Measurements from ENCODE around the gene FTCDNL1.

Gene FTCDNL1

GRCh38 chr2:199797431-199798403 lies 53.3 kb downstream of the FTCDNL1 start:
- H3K27me3 ChIP-seq (ENCODE audit: insufficient read depth, low read depth, severe bottlenecking), result no peaks in the 10 kb centered on the region
- no peak for TF ChIP-seq CTCF (IDR thresholded peaks at IDR 0.05; ENCODE audit: low read depth, low read length)
- no peak for DNase-seq
- H3K4me3 ChIP-seq (ENCODE audit: low read depth, low read length), result no peak overlapping the region
- no peaks in the 10 kb centered on the region for H3K9me3 ChIP-seq (ENCODE audit: severe bottlenecking)
- H3K27ac ChIP-seq, result no peak overlapping the region
- H3K36me3 ChIP-seq, result no peaks in the 10 kb centered on the region

GRCh38 chr2:199792381-199792780 lies 58.6 kb downstream of the FTCDNL1 start:
- no peaks in the 10 kb centered on the region for H3K9me3 ChIP-seq (ENCODE audit: severe bottlenecking)
- DNase-seq, result no peak
- no peaks in the 10 kb centered on the region for H3K36me3 ChIP-seq
- no peak for TF ChIP-seq CTCF (IDR thresholded peaks at IDR 0.05; ENCODE audit: low read depth, low read length)
- H3K4me3 ChIP-seq (ENCODE audit: low read depth, low read length), result no peak overlapping the region
- H3K27me3 ChIP-seq (ENCODE audit: insufficient read depth, low read depth, severe bottlenecking), result no peaks in the 10 kb centered on the region
- H3K27ac ChIP-seq, result no peak overlapping the region

GRCh38 chr2:199791326-199791725 lies 59.7 kb downstream of the FTCDNL1 start:
- no peak overlapping the region for H3K27ac ChIP-seq
- H3K27me3 ChIP-seq (ENCODE audit: insufficient read depth, low read depth, severe bottlenecking), result no peaks in the 10 kb centered on the region
- H3K9me3 ChIP-seq (ENCODE audit: severe bottlenecking), result no peaks in the 10 kb centered on the region
- H3K4me3 ChIP-seq (ENCODE audit: low read depth, low read length), result no peak overlapping the region
- TF ChIP-seq CTCF (IDR thresholded peaks at IDR 0.05; ENCODE audit: low read depth, low read length), result no peak
- no peak for DNase-seq
- H3K36me3 ChIP-seq, result no peaks in the 10 kb centered on the region

GRCh38 chr2:199784512-199784911 lies 66.5 kb downstream of the FTCDNL1 start:
- no peak for TF ChIP-seq CTCF (IDR thresholded peaks at IDR 0.05; ENCODE audit: low read depth, low read length)
- DNase-seq, result no peak
- H3K9me3 ChIP-seq (ENCODE audit: severe bottlenecking), result no peaks in the 10 kb centered on the region
- no peak overlapping the region for H3K4me3 ChIP-seq (ENCODE audit: low read depth, low read length)
- H3K36me3 ChIP-seq, result no peaks in the 10 kb centered on the region
- no peak overlapping the region for H3K27ac ChIP-seq
- H3K27me3 ChIP-seq (ENCODE audit: insufficient read depth, low read depth, severe bottlenecking), result no peaks in the 10 kb centered on the region

GRCh38 chr2:199779589-199779988 lies 71.4 kb downstream of the FTCDNL1 start:
- no peak for TF ChIP-seq CTCF (IDR thresholded peaks at IDR 0.05; ENCODE audit: low read depth, low read length)
- Histone ChIP-seq H3K27ac (no peak overlapping the region), H3K4me3 (ENCODE audit: low read depth, low read length) (no peak overlapping the region)

More at GRCh38 chr2:199779589-199779988, 71.4 kb downstream of the FTCDNL1 start:
- DNase-seq, result no peak
- no peaks in the 10 kb centered on the region for H3K36me3 ChIP-seq
- no peaks in the 10 kb centered on the region for H3K9me3 ChIP-seq (ENCODE audit: severe bottlenecking)
- no peaks in the 10 kb centered on the region for H3K27me3 ChIP-seq (ENCODE audit: insufficient read depth, low read depth, severe bottlenecking)

Measured in WERI-Rb-1 (cell line).